GM21723 (cell line): ENCODE measurements around the gene KRTAP19-7.

Source experiments
- ATAC-seq: cut with Tn5 transposase; IDR thresholded peaks from one replicate; pipeline ENCODE4 v1.9.1; 2021; ENCODE audit warnings: mild to moderate bottlenecking, moderate library complexity; ENCODE audit not compliant: unreplicated experiment

KRTAP19-7 gene, protein sequence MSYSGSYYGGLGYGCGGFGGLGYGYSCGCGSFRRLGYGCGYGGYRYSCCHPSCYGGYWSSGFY

DNA sequence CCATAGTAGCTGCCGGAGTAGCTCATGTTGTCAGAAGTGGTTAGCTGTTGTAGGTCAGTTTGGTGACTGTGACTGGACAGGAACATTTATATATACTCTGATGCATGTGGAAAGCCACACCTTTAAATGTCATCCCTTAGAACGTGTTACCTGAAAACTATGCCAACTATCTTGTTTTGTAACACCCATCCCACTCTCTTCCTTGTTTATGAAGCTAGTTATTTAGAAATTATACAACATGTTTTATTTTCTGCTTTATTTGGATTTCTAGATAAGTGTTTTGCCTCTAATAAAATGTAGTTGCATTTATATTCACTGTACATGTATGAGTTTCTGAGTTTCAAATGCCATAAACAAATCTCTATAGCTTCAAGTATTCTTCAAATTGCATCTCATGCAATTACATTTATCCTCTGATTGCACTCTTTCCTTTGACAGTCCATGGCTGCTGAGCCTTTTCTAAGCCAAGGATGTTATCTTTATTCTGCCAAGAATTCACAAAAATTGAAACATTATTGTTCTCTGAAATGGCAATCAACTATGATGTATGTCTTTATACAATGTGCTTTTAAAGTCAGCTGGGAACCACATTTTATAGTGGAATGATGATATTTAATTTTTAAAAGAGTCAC is at the start of gene KRTAP19-7:
TSS of gene KRTAP19-7 (minus strand) at position 51 of the 632 bp plus-strand sequence. CDS start at position 26, 25 bp downstream.
- ATAC-seq, result no peak

DNA sequence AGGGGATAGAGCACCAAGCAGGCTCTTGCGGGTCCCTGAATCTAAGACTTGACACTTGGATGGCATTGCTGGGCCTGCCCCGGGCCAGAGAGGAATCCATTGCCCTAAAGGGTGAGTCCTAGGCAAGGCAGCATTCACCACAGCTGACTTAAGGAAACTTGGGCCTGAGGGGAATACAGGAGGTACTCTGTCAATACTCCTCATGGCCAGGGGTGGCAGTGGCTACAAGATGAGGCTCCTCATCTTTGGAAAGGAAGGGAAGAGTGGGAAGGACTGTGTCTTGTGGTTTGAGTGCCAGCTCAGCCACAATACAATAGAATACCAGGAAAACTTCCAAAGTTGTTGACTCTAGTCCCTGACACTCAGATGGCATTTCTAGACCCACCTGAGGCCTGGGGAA is 44.9 kb upstream of the KRTAP19-7 start:
- no peak for ATAC-seq

DNA sequence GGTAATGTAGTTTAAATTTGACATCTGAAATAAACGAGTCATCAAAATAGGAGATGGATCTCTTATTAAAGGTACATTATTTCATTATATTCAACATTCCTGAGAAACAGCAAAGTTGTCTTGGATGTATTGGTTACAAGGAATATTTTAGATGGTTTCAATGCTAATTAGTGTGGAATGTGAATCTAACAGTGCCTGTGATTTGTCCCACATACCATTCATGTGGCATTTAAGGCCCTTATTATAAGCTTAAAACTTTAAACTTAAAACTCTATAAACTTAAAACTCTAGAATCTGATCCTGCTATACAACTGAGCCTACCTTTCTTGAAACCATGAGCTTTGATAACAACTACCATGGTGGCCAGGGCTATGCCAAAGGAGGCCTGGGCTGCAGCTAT is 39.7 kb upstream of the KRTAP19-7 start, which contains the start of gene KRTAP22-1:
TSS of gene KRTAP22-1 (plus strand) at position 301 of the 400 bp plus-strand sequence.
- ATAC-seq, result no peak

DNA sequence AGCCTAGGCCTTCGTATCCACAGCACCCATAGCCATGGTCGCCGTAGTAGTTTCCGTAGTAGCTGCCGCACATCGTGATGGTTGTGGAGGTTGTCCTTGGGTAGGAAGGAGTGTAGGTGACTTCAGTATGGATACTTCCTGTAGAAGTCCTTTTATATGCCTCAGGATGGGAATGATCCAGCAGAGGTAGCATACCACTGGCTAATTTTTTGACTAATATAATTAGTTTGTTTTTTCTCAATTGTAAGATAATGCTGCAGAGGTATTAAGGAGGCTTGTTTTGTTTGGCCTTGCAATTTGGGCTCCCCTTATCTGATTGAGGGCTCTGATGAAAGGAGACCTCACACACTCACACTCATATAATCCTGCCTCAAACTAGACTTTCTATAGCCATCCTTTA is 37.7 kb upstream of the KRTAP19-7 start, which contains the start of gene KRTAP6-2:
TSS of gene KRTAP6-2 (minus strand) at position 101 of the 400 bp plus-strand sequence. CDS start at position 73, 28 bp downstream.
- ATAC-seq, result no peak

DNA sequence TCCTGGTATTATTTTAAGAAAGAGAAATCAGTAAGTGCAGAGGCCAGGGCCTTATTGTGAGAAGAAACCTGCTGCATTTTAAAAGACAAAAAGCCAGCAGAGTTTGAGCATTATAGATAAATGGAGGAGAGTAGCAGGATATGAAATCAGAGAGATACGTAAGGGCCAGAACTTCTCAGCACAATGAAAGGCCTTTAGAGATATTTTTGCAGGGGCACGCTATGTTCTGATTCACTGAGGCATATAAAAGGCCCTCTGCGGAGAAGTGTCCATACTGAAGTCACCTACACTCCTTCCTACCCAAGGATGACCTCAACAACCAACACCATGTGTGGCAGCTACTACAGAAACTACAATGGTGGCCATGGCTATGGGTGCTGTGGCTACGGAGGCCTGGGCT is 31.0 kb upstream of the KRTAP19-7 start, which contains the start of gene KRTAP6-3:
TSS of gene KRTAP6-3 (plus strand) at position 301 of the 400 bp plus-strand sequence. CDS start at position 307, 6 bp downstream.
- ATAC-seq, result no peak

DNA sequence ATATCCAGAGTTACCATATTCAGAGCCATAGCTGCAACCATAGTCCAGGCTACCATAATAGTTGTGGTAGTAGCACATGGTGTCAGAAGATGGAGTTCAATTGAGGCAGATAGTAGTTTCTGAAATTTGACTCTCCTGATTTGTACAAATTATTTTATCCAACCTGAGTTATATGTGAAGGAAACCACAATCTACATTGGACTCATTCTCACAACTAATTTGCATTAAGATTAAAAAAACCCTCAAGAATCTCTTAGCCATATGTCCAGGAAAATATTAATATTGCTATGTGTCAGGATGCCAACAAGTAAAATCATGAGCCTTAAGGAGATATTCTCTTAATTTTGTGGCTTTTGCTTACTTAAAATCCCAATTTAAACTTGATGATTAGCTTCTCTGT is 29.2 kb upstream of the KRTAP19-7 start, which contains the start of gene KRTAP22-2:
TSS of gene KRTAP22-2 (minus strand) at position 101 of the 400 bp plus-strand sequence.
- ATAC-seq, result no peak

DNA sequence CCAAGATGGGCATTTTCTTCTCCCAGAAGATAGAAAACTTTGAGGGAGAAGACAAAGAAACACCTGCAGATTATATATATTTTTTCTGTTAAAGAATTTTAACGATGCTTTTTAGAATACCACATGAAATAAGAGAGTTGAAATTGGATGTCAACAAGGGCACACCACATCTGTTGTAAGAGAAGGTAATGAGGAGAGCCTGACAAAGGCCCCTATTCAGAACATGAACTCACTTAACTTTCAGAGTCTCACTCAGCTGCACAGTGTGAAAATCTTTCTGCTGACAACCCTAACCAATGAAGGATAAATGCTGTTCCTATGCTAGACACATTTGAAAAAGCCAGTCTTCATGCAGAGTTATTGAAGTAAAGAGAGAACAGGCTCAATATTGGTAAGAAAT is 21.8 kb upstream of the KRTAP19-7 start:
- no peak for ATAC-seq

DNA sequence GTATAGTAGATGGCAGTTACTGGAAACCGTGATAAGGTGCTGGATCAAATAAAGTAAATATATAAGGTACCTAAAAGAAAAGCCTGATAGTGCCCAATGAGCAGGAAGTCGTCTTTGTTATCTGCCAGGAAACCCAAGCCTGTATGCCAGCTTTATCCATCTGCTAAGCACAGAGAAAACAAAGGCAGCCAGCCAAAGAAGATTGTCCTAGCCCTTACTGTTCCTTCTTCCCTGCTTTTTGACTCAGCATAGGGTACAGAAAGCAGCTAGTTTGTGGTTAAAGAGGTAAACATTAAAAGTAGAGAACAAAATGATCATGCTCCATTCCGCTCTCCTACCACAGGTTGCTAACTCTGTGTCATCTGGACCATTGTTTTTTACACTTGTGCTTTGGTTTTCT is 19.0 kb upstream of the KRTAP19-7 start:
- ATAC-seq, result no peak

DNA sequence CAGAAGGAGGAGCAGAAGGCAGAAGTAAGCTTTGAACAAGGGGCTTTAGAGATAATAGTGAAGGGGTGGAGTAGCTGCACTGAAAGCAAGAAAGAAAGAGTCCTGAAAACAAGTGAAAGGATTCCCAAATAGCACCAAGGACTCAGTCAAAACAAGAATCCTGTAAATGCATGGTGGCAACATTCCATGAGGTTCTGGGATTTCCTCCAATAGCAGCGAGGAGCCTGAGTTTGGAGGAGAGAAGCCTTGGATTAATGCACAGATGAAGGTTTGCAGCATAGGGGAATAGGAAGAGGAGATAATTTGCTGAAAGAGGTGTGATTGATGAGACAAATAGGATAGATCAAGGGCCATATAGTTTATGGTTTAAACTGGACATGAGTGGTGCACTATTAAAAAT is 18.2 kb upstream of the KRTAP19-7 start:
- ATAC-seq, result no peak

DNA sequence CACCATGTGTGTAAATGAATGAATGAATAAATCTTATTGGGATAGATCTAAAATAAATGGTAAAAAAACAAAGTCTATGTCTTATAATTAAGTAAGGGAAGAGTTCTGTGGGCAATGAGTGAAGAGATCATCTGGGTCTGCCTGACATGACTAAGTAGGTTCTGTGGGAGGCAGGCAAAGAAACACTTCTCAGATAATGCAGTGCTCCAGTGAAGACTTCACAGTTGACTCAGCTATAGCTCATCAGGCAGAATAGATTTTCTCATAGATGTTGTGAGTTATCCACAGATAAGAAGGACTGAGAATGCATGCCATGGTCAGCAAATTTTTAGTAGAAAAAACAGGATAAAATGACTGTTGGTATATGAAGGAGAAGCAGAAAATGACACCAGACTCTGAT is 16.7 kb upstream of the KRTAP19-7 start:
- no peak for ATAC-seq

DNA sequence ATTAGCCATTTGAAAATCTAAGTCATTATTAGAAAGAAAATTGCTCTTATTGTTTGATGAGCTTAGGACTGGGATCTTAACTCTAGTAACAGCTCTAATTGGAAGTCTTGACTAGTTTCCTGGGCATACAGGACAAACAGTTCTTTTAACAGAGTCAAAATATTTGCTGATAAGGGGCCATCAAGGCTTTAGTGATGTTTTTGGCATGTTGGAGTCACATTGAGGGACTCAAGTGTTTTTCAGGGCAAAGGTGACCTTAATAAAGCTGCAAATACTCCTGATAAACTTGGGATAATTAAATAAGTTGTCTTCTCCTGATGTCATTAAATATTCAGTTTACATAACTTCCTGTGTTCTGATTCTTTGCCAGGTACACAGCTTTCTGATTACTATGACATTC is 6.5 kb upstream of the KRTAP19-7 start:
- ATAC-seq, result no peak

DNA sequence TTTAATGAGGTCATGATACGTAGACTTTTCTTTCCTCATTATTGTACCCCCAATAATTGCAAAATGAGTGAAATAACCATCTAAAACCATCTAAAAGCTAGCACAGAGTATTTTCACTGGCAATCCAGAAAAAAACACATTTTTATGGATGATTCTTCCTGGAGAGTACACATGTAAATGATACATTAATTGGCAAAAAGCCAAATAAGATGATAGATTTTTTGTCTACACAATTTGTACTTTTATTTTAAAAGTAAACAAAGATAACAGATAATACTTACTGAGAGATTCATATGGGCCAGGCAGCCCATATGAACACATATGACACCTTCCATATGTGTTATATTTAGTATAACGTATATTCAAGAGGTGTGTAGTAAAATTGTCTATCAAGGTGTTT is 2.5 kb upstream of the KRTAP19-7 start:
- ATAC-seq, result no peak

DNA sequence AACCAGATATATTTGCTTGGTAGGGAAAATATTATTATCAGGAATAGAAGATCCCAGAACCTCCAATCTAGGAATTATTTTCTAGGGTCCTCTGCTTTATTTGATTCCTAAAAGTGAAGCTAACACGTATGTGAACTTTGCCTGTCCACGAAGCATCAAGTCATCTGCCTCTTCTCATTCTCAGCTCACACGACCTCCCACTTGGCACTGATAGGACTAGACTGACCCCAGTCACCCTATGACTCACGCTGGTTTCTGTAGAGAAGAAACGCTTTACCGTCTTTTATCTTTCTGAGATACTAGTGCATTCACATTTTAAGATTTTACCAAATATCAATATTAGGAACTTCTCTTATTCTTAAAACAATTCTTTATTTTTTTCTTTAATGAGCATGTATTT is 2.0 kb upstream of the KRTAP19-7 start:
- ATAC-seq, result no peak

DNA sequence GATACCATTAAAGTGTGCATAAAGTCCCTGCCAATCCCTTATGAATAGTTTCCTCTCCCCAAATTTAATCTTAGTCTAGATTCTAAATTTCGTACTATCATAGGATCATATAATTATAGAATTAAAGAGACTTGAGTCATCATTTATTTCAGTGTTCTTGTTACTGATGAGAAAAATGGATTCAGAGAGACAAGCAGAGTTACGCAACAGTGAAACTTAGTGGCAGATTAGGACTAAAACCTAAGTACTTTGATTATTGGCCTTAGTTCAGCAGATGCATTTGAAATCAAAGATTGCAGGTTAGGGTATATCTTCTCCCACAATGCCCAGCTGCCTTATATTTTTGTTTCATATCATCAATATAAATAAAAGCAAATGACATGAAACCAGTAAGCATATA is 843 bp upstream of the KRTAP19-7 start:
- no peak for ATAC-seq

DNA sequence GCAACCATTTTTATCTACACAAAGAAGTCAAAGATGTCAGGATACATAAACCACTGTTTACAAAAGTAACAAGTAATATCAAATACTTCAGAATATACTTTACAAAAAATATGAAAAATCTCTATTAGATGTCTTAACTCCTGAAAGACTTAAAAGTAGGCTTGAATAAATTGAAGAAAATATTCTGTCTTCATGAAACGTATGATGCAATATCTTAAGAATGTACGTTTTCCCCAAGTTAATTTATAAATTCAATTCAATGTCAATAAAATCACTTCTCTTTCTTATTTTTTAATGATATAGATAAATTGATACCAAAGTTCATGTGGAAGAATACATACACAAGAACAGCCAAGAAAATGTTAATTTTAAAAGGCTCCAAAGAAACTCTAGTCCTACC is 6.0 kb downstream of the KRTAP19-7 start:
- no peak for ATAC-seq

DNA sequence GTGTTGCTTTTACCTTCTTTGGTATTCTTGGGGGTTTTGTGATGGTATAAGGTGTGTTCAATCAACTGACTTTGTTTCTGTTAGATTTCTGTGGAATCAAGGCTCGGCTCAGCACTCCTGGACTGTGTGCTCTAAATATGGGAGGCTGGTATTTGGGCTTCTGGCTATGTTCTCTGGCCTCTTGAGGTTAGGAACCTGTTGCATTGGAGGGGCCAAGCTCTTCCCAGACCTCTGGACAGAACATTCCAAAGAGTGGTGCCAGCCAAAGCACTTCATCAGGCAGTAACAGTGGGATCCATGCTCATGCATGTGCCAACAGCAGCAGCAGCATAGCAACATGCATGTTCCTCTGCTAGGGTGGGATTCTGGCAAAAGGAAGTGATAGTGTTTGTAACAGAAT is 8.3 kb downstream of the KRTAP19-7 start:
- no peak for ATAC-seq

DNA sequence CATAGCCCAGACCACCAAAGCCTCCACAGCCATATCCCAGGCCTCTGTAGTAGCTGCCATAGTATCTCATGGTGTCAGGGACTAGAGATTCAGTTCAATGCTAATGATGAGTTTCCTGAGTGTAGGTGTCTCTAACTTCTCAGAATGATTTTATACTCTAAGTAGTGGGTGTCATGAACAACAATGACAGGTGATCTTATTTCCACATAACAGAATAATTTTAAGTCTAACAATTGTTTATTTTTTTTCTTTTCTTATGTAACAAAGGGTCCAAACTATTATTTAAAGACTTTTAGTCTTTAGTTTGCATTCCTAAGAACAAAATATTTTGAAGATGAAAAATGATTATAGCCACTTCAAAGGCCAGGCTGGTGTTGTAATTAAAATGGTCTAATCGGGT is 19.4 kb downstream of the KRTAP19-7 start, which contains the start of gene KRTAP19-6:
TSS of gene KRTAP19-6 (minus strand) at position 101 of the 400 bp plus-strand sequence. CDS start at position 70, 31 bp downstream.
- ATAC-seq, result no peak

DNA sequence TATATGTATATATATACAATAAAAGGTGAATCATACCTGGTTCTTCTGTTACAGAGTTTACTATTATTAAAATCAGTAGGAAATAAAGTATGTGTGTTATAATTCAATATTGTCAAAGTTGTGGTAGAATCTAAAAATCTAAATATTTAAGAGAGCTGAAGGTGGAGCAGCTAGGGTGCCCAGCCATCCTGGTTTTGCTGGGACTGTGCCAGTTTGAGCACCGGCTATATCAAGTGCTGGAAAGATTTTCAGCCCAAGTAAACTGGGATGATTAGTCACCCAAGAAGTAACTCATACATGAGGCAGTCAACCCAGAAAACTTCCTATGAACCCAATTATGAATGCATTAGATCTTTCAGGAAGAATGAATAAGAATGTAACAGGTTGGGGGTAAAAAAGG is 42.2 kb downstream of the KRTAP19-7 start:
- no peak for ATAC-seq

DNA sequence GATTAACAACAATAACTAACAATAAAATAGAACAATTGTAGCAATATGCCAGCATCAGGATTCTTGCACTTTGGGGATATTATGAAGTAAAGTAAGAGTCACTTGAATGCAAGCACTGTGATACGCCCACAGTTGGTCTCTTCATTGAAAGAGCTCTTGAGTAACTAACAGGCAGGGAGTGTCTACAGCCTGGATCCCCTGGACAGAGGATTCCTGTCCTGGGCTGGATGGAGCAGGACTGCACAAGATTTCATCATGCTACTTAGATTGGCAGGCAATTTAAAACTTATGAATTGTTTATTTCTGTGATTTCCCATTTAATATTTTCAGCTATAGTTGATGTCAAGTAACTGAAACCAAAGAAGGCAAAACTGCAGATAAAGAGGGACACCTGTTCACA is 45.4 kb downstream of the KRTAP19-7 start:
- no peak for ATAC-seq
